CD4-positive, alpha-beta T cell treated with Interleukin-12 subunit alpha and Interleukin-12 subunit beta, for 1 hour (primary cell): ENCODE data around the gene MTRR.

Experiments used
- DNase-seq: peaks from one replicate; pipeline ENCODE4 v3.0.0-alpha.2; 2020

The MTRR gene

DNA sequence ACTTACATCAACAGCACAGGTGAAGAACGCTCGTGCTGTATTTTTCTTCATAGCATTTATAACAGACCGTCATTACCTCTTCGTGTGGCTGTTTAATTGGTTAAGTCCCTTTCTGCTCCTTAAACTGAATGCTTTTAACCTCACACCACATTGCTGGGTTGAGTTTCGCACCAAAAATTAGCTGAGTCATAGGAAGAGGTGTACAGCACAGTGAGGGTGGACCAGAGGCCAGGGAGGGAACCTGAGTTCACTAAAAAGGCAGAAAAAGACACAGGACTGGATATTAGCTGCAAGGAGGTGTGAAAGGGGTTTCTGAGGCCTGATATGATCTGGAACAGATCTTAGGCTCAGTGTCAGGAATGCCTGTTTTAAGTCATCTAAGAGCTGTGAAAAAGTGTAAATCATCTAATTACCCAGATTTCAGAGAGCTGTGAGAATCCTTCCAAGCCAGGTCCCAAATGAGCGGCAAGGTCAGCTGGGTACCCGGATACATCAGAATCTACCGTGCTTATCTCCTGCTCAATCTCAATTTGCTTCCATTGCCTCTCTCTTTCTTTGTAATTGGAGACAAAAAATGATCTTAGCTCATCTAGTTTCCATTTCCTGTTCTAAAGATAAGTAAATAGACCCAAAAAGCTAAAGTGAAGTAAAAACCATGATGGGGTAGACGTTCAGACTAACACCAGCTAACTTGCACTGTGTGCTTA, 10.9 kb upstream of the MTRR start:
- DNase-seq, result no peak

GRCh38 chr5:7866196-7866595, 2.8 kb upstream of the MTRR start:
- no peak for DNase-seq

- no peak for DNase-seq
Measured at GRCh38 chr5:7867260-7867659, 1.7 kb upstream of the MTRR start.

- no peak for DNase-seq
Measured at GRCh38 chr5:7868427-7868772, 548 bp upstream of the MTRR start.

DNA sequence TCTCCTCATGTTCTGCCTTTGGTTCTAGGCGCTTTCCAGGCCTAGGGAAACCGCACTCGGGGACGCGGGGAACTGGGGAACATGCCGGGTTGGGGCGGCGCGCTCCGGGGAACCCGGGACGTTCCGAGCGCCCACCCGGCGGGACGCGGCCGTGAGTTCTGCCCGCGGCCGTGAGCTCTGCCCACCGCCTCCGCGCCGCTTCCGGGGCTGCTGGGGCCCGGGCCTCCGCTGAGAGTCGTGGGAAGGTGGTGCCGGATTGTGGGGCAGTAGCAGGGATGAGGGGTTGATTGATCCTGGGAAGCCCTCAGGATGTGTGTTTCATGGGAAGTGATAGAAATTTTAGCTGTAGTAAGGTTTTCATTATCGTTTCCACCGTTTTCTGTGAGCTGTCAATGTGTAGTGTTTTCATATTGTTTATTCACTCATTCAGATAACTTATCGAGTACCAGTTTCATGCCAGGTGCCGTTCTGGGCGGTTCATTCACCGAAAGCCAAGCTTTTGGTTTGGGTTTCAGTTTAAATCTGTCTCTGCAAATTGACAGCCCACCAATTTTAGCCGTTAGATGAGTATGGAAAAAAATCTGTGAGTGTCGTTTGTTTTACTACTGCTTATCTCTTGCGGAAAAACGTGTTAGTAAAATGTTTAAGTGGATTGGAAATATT, 657 bp downstream of the MTRR start:
- peak; percentile 30 for DNase-seq

- DNase-seq, result peak; percentile 24
Measured at GRCh38 chr5:7871653-7872052, 2.7 kb downstream of the MTRR start.

DNA sequence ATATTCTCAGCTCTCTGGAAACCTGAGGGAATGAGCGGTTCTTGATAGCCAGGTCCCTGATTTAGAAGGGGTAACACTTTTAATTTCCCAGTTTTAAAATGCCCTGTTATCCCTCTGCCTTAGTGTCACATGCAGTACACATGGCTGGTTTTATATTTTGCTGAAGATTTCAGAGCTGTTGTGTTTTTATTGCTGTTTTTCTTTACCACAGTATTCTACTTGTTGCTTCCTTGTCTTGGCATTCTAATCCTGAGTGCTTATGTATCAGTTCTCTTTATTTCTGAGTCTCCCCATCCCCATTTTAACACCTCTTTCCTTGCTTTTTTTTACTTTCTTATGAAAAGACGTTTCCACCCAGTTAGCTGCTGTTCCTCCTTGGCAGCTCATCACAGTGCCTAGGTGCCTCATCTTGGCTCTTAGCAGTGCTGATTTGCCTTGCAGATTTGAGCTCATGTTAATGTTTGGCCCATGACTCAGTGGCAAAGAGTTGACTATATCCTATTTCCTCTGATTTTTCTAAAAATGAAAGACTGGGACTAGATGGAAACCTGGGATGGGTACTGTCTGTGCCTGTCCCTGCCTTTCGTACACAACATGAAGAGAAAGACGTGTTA, 3.7 kb downstream of the MTRR start:
- no peak for DNase-seq

GRCh38 chr5:7873216-7873615, 4.3 kb downstream of the MTRR start:
- DNase-seq, result peak; percentile 54

DNA sequence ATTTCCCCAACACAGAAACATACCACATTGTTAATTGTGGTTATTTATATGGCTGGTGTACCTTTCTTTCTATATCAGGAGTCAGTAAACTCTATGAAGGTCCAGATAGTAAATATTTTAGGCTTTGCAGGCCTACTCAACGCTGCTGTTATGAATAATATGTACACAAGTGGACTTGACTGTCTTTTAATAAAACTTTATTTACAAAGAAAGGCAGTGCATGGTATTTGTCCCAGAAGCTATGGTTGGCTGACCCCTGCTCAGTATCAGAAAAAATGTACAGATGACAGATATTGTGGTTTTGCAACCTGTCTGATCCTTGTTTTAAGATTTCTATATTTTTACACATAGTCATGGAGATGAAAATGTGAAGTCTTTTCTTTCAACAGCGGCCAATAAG, 5.7 kb downstream of the MTRR start:
- DNase-seq, result no peak

DNA sequence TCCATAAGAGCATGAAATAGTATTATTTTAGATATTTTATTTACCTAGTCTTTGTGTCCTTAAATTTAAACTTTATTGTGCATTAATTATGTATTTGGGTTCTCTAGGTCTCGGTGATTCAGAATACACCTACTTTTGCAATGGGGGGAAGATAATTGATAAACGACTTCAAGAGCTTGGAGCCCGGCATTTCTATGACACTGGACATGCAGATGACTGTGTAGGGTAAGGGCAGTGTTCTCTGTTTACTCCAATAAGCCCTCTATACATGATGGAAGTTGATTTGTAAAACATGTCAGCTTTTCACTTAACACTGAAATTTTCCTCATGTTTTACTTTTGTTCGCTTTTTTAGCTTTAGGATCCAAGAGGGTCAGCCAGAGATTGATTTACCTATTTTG, 6.2 kb downstream of the MTRR start:
- no peak for DNase-seq

GRCh38 chr5:7876867-7877266, 7.9 kb downstream of the MTRR start:
- no peak for DNase-seq

DNA sequence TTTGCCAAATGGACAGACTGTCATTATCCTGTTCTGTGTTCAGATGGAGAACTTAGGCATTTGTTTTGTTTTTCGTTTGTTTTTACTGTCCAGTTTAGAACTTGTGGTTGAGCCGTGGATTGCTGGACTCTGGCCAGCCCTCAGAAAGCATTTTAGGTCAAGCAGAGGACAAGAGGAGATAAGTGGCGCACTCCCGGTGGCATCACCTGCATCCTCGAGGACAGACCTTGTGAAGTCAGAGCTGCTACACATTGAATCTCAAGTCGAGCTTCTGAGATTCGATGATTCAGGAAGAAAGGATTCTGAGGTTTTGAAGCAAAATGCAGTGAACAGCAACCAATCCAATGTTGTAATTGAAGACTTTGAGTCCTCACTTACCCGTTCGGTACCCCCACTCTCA, 8.9 kb downstream of the MTRR start:
- no peak for DNase-seq

GRCh38 chr5:7878381-7878873, 9.5 kb downstream of the MTRR start:
- no peak for DNase-seq

DNA sequence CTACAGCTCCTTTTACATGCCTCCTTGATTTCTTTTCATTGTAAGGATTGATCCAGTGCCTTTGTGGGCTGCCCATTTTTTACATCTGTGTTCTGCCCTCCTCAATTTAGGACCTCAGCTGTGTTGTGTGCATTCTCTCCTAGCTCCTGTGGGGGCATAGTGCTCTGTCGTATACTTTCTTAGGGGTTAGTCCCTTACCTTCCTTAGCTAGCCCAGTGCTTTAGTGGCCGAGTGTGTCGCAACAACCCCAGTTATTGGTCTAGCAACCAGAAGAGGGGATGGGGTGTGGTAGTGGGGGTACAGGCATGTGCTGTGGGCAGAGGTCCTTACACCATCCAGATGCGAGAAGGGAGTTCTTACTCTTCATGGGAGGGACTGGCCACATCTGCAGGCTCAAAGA, 12.1 kb downstream of the MTRR start:
- DNase-seq, result no peak

DNA sequence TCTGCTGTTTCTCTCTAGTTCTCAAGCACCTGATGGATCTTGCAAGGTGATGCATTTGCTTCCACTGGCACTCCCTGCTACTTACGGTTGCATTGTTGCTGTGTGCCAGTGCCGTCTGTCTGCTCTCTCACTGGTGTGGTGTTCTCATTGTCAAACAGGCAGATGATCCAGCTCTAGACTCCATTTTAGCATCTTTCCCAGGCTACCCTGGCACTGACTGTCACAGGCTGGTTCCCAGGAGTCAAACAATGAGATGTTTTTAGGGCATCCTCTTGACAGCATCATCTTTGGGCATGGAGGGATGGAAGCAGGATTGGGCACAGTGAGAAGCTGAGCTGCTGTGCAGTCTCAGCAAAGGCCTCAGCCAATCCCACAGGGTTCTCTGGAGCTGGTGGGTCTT, 12.9 kb downstream of the MTRR start:
- DNase-seq, result no peak

- DNase-seq, result no peak
Measured at GRCh38 chr5:7882926-7883325, 14.0 kb downstream of the MTRR start.

- no peak for DNase-seq
Measured at GRCh38 chr5:7884491-7885267, 15.7 kb downstream of the MTRR start.

DNA sequence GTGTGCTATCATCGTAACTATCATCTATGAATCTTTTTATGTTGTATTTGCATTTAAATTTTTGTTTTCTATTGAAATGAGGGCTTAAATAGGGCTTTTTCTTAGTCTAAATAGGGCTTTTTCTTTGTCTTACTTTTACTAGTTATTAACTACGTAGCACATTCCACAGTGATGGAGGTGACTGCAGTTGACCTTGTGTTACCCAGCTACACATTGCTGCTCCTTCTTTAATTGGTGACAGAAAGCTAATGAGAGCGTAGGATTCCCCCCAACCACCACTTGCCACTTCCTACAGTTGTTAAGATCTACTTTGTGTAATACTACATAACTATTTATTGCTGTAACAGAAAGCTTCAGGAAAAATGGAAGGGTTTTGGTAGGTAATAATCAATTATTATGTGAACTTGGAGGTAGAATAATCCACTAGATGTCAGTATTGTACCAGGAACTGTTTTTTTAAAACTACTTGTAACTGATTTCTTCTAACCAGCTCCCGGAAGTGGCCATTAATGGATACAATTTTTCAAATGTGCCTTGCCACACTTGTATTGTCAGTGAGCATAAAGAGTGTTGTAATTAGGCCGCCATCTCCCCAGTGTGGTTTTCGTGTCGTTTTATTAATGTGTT, 18.0 kb downstream of the MTRR start:
- peak; percentile 60 for DNase-seq

DNA sequence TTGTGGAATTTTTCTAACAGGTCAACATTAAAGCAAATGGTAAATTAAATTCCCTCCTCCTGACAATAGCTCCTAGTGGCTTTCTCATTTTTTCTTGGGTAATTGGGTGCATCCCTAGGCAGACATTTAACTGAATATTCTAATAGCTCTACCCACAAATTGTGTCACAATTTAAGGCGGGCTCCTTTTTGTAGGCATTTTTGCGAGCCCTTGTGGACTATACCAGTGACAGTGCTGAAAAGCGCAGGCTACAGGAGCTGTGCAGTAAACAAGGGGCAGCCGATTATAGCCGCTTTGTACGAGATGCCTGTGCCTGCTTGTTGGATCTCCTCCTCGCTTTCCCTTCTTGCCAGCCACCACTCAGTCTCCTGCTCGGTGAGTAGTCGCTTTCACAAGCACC, 20.0 kb downstream of the MTRR start:
- no peak for DNase-seq

GRCh38 chr5:7894439-7894838, 25.5 kb downstream of the MTRR start:
- DNase-seq, result no peak

- DNase-seq, result no peak
Measured at GRCh38 chr5:7894860-7895259, 25.9 kb downstream of the MTRR start.

- peak; percentile 15 for DNase-seq
Measured at GRCh38 chr5:7897014-7897600, 28.2 kb downstream of the MTRR start.

DNA sequence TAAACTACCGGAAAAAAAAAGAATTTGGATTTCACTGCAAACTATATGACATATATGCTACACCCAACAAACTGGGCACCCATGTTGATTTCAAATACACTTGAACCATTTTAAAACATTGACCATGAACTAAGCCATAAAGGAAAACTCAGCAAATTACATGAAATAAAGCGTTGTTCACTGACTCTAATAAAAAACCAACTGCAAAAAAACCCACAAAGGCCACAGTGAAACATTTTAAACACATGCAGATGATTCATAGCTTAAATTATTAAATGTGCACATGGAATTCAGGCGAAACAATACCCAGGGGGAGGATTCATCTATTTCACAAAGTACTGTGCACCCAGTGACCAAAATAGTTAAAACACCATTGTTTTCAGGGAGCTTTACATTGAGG, 33.3 kb downstream of the MTRR start:
- no peak for DNase-seq
